K562 (cell line): ENCODE results near the gene RAB31.
A peak's percentile ranks its signal among the peaks of the same experiment; 100 is the strongest.

Experiments used
- CREM ChIP-seq: IDR thresholded peaks from 2 replicates; pipeline ENCODE4 v1.6.1; 2014; ENCODE audit warnings: antibody characterized with exemption, low read depth
- EP400 ChIP-seq: fragments of 450-650 bp; IDR thresholded peaks from 2 replicates; pipeline ENCODE4 v1.6.1; 2017; ENCODE audit warnings: antibody characterized with exemption, mild to moderate bottlenecking, moderate library complexity
- FOXJ3 ChIP-seq: sonication (generic); formaldehyde crosslinking; IDR thresholded peaks from 2 replicates; pipeline ENCODE4 v1.4.0; 2020; ENCODE audit warnings: mild to moderate bottlenecking, missing genetic modification reagents
- FOXM1 ChIP-seq, 2 experiments: fragments of 450-650 bp in 1 of 2; sonication (generic) in 1 of 2; formaldehyde crosslinking in 1 of 2; IDR thresholded peaks; 2 replicates each; pipeline versions ENCODE4 v1.6.1 to v1.9.0; 2017 to 2022; ENCODE audit warnings: low read depth in 2 of 2, mild to moderate bottlenecking in 2 of 2, missing genetic modification reagents in 1 of 2, moderate library complexity in 1 of 2
- MTF1 ChIP-seq: fragments of 250-450 bp; sonication (Bioruptor Pico); IDR thresholded peaks from 2 replicates; pipeline ENCODE4 v1.9.0; 2021; ENCODE audit warnings: moderate library complexity, mild to moderate bottlenecking, inconsistent platforms, borderline replicate concordance
- TCF7L2 ChIP-seq: fragments of 150-350 bp; IDR thresholded peaks from 2 replicates; pipeline ENCODE4 v1.6.1; 2016; ENCODE audit warnings: low read depth, mild to moderate bottlenecking, low read length, moderate library complexity
- TFAM ChIP-seq: fragments of 250-450 bp; sonication (Bioruptor Pico); conservative IDR thresholded peaks from 2 replicates; pipeline ENCODE4 v1.5.0; 2021; ENCODE audit warnings: mild to moderate bottlenecking, moderate library complexity
- ZFX ChIP-seq: sonication (generic); formaldehyde crosslinking; IDR thresholded peaks from 2 replicates; pipeline ENCODE4 v1.8.0; 2022; ENCODE audit warnings: mild to moderate bottlenecking, missing genetic modification reagents, moderate library complexity
- ZNF24 ChIP-seq: fragments of 450-650 bp; IDR thresholded peaks from 2 replicates; pipeline ENCODE4 v1.6.1; 2016
- ZNF274 ChIP-seq: IDR thresholded peaks from 2 replicates; pipeline ENCODE4 v1.6.1; 2011; ENCODE audit warnings: low read depth, mild to moderate bottlenecking, low read length, moderate library complexity, borderline replicate concordance
- TF ChIP-seq, protein P1 (sequence below): sonication (generic); formaldehyde crosslinking; IDR thresholded peaks from 2 replicates; pipeline ENCODE4 v1.8.0; 2022; ENCODE audit warnings: missing genetic modification reagents, mild to moderate bottlenecking, borderline replicate concordance
- TF ChIP-seq, protein P2 (sequence below): fragments of 450-650 bp; IDR thresholded peaks from 2 replicates; pipeline ENCODE4 v1.6.1; 2018; ENCODE audit not compliant: partially characterized antibody
- TF ChIP-seq, protein P3 (sequence below): fragments of 250-450 bp; sonication (Bioruptor Pico); IDR thresholded peaks from 2 replicates; pipeline ENCODE4 v1.4.0; 2020; ENCODE audit warnings: mild to moderate bottlenecking, moderate library complexity
- TF ChIP-seq, protein P4 (sequence below): fragments of 250-450 bp; sonication (Bioruptor Pico); IDR thresholded peaks from 2 replicates; pipeline ENCODE4 v1.4.0; 2020; ENCODE audit warnings: mild to moderate bottlenecking, moderate library complexity, borderline replicate concordance

DNA sequence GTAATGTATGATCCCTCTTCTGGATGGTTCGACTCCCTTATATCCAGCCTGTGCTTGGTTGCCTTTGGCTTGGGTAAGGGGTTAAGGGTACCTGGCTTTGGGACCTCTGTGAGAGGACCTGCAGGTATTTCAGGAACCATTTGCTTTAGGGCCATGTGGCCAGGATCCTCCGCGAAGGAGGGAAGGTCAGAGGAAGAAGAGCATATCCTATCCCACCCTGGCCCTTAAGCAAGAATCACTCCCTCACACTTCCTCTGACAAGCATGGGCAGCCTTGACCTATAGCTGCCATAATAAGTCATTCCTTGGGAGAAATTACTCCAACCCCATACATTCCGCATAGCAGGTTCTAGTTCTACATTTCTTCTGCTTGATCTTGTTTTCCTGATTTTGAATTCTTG lies 118.6 kb downstream of the RAB31 start:
- TF ChIP-seq ZFX (CRISPR knock-in tag) (no peak), TCF7L2 (no peak), FOXJ3 (CRISPR knock-in tag) (no peak), FOXM1 (IDR thresholded peaks at IDR 0.05; ENCODE audit: low read depth) (no peak), FOXM1 (CRISPR knock-in tag; IDR thresholded peaks at IDR 0.05; ENCODE audit: low read depth) (no peak), CREM (no peak), ZNF274 (no peak), ZNF24 (no peak), MTF1 (CRISPR knock-in tag) (no peak), EP400 (no peak), TFAM (CRISPR knock-in tag) (no peak)
- TF ChIP-seq, protein P1, sequence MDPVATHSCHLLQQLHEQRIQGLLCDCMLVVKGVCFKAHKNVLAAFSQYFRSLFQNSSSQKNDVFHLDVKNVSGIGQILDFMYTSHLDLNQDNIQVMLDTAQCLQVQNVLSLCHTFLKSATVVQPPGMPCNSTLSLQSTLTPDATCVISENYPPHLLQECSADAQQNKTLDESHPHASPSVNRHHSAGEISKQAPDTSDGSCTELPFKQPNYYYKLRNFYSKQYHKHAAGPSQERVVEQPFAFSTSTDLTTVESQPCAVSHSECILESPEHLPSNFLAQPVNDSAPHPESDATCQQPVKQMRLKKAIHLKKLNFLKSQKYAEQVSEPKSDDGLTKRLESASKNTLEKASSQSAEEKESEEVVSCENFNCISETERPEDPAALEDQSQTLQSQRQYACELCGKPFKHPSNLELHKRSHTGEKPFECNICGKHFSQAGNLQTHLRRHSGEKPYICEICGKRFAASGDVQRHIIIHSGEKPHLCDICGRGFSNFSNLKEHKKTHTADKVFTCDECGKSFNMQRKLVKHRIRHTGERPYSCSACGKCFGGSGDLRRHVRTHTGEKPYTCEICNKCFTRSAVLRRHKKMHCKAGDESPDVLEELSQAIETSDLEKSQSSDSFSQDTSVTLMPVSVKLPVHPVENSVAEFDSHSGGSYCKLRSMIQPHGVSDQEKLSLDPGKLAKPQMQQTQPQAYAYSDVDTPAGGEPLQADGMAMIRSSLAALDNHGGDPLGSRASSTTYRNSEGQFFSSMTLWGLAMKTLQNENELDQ (CRISPR knock-in tag): no peak
- TF ChIP-seq, protein P2, sequence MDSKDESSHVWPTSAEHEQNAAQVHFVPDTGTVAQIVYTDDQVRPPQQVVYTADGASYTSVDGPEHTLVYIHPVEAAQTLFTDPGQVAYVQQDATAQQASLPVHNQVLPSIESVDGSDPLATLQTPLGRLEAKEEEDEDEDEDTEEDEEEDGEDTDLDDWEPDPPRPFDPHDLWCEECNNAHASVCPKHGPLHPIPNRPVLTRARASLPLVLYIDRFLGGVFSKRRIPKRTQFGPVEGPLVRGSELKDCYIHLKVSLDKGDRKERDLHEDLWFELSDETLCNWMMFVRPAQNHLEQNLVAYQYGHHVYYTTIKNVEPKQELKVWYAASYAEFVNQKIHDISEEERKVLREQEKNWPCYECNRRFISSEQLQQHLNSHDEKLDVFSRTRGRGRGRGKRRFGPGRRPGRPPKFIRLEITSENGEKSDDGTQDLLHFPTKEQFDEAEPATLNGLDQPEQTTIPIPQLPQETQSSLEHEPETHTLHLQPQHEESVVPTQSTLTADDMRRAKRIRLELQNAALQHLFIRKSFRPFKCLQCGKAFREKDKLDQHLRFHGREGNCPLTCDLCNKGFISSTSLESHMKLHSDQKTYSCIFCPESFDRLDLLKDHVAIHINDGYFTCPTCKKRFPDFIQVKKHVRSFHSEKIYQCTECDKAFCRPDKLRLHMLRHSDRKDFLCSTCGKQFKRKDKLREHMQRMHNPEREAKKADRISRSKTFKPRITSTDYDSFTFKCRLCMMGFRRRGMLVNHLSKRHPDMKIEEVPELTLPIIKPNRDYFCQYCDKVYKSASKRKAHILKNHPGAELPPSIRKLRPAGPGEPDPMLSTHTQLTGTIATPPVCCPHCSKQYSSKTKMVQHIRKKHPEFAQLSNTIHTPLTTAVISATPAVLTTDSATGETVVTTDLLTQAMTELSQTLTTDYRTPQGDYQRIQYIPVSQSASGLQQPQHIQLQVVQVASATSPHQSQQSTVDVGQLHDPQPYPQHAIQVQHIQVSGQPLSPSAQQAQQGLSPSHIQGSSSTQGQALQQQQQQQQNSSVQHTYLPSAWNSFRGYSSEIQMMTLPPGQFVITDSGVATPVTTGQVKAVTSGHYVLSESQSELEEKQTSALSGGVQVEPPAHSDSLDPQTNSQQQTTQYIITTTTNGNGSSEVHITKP: no peak
- TF ChIP-seq, protein P3, sequence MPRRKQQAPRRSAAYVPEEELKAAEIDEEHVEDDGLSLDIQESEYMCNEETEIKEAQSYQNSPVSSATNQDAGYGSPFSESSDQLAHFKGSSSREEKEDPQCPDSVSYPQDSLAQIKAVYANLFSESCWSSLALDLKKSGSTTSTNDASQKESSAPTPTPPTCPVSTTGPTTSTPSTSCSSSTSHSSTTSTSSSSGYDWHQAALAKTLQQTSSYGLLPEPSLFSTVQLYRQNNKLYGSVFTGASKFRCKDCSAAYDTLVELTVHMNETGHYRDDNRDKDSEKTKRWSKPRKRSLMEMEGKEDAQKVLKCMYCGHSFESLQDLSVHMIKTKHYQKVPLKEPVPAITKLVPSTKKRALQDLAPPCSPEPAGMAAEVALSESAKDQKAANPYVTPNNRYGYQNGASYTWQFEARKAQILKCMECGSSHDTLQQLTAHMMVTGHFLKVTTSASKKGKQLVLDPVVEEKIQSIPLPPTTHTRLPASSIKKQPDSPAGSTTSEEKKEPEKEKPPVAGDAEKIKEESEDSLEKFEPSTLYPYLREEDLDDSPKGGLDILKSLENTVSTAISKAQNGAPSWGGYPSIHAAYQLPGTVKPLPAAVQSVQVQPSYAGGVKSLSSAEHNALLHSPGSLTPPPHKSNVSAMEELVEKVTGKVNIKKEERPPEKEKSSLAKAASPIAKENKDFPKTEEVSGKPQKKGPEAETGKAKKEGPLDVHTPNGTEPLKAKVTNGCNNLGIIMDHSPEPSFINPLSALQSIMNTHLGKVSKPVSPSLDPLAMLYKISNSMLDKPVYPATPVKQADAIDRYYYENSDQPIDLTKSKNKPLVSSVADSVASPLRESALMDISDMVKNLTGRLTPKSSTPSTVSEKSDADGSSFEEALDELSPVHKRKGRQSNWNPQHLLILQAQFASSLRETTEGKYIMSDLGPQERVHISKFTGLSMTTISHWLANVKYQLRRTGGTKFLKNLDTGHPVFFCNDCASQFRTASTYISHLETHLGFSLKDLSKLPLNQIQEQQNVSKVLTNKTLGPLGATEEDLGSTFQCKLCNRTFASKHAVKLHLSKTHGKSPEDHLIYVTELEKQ (CRISPR knock-in tag): 0 out of 2 replicates have a peak, but pooled peaks have one; percentile 39
- TF ChIP-seq, protein P4, sequence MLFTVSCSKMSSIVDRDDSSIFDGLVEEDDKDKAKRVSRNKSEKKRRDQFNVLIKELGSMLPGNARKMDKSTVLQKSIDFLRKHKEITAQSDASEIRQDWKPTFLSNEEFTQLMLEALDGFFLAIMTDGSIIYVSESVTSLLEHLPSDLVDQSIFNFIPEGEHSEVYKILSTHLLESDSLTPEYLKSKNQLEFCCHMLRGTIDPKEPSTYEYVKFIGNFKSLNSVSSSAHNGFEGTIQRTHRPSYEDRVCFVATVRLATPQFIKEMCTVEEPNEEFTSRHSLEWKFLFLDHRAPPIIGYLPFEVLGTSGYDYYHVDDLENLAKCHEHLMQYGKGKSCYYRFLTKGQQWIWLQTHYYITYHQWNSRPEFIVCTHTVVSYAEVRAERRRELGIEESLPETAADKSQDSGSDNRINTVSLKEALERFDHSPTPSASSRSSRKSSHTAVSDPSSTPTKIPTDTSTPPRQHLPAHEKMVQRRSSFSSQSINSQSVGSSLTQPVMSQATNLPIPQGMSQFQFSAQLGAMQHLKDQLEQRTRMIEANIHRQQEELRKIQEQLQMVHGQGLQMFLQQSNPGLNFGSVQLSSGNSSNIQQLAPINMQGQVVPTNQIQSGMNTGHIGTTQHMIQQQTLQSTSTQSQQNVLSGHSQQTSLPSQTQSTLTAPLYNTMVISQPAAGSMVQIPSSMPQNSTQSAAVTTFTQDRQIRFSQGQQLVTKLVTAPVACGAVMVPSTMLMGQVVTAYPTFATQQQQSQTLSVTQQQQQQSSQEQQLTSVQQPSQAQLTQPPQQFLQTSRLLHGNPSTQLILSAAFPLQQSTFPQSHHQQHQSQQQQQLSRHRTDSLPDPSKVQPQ (CRISPR knock-in tag): no peak
